NCI-H345 treated with DMSO at 0.1 percent for 48 hours (cell line): Measurements from ENCODE around the gene GM2A.
"Not testable (repeated sequence)": the region's sequence is repeated elsewhere in the genome, so short reads cannot be mapped to it uniquely, and the experiment has no call there.

ENCODE experiments used
- DNase-seq: peaks from one replicate; lab custom pipeline; 2025; ENCODE audit not compliant: unreplicated experiment; lab: John Stamatoyannopoulos, UW

The GM2A gene

GRCh38 chr5:151251001-151251551 lies 1.9 kb upstream of the GM2A start:
- DNase-seq: no peak

GRCh38 chr5:151251621-151252020 lies 1.4 kb upstream of the GM2A start:
- DNase-seq: no peak

GRCh38 chr5:151253605-151253950 lies 593 bp downstream of the GM2A start:
- DNase-seq: no peak

- no peak for DNase-seq
Observed at GRCh38 chr5:151254556-151254955, 1.6 kb downstream of the GM2A start.

- DNase-seq: not testable (repeated sequence)
Observed at GRCh38 chr5:151254990-151255389, 2.0 kb downstream of the GM2A start.

- DNase-seq: no peak
Observed at GRCh38 chr5:151255621-151256286, 2.8 kb downstream of the GM2A start.

- DNase-seq: no peak
Observed at GRCh38 chr5:151257731-151258181, 4.8 kb downstream of the GM2A start.

- DNase-seq: no peak
Observed at GRCh38 chr5:151258201-151258611, 5.2 kb downstream of the GM2A start.

GRCh38 chr5:151258816-151259215 lies 5.8 kb downstream of the GM2A start:
- DNase-seq: no peak

GRCh38 chr5:151259931-151260330 lies 6.9 kb downstream of the GM2A start:
- DNase-seq: no peak

GRCh38 chr5:151262532-151262931 lies 9.5 kb downstream of the GM2A start:
- no peak for DNase-seq

- DNase-seq: no peak
Observed at GRCh38 chr5:151264113-151264512, 11.1 kb downstream of the GM2A start.

- no peak for DNase-seq
Observed at GRCh38 chr5:151267491-151268260, 14.7 kb downstream of the GM2A start.

- no peak for DNase-seq
Observed at GRCh38 chr5:151270599-151270998, 17.6 kb downstream of the GM2A start.

- no peak for DNase-seq
Observed at GRCh38 chr5:151271336-151271735, 18.4 kb downstream of the GM2A start.

- no peak for DNase-seq
Observed at GRCh38 chr5:151274666-151275065, 21.7 kb downstream of the GM2A start.

GRCh38 chr5:151275803-151276202 lies 22.8 kb downstream of the GM2A start:
- DNase-seq: no peak

GRCh38 chr5:151278845-151279244 lies 25.9 kb downstream of the GM2A start:
- no peak for DNase-seq

- no peak for DNase-seq
Observed at GRCh38 chr5:151280443-151280842, 27.5 kb downstream of the GM2A start.

GRCh38 chr5:151281001-151281639 lies 28.1 kb downstream of the GM2A start:
- DNase-seq: no peak

- no peak for DNase-seq
Observed at GRCh38 chr5:151283120-151283825, 30.3 kb downstream of the GM2A start.
